Thyroid gland (tissue), 4 donors: ENCODE measurements around the gene RDH13.

Source experiments
- POLR2A ChIP-seq, 2 donors: fragments of 450-650 bp; IDR thresholded peaks; one replicate each; pipeline ENCODE4 v1.6.1; 2017; ENCODE audit warnings: antibody characterized with exemption in 2 of 2, mild to moderate bottlenecking in 2 of 2, moderate library complexity in 1 of 2
- TF ChIP-seq, protein P1 (sequence below), 6 experiments: fragments of 200-600 bp in 3 of 6; fragments of 450-650 bp in 3 of 6; sonication (generic) in 3 of 6; IDR thresholded peaks; one replicate each; pipeline ENCODE4 v1.5.1; 2016 to 2019; ENCODE audit warnings: antibody characterized with exemption in 6 of 6, mild to moderate bottlenecking in 2 of 6, inconsistent platforms in 1 of 6, moderate library complexity in 1 of 6

DNA sequence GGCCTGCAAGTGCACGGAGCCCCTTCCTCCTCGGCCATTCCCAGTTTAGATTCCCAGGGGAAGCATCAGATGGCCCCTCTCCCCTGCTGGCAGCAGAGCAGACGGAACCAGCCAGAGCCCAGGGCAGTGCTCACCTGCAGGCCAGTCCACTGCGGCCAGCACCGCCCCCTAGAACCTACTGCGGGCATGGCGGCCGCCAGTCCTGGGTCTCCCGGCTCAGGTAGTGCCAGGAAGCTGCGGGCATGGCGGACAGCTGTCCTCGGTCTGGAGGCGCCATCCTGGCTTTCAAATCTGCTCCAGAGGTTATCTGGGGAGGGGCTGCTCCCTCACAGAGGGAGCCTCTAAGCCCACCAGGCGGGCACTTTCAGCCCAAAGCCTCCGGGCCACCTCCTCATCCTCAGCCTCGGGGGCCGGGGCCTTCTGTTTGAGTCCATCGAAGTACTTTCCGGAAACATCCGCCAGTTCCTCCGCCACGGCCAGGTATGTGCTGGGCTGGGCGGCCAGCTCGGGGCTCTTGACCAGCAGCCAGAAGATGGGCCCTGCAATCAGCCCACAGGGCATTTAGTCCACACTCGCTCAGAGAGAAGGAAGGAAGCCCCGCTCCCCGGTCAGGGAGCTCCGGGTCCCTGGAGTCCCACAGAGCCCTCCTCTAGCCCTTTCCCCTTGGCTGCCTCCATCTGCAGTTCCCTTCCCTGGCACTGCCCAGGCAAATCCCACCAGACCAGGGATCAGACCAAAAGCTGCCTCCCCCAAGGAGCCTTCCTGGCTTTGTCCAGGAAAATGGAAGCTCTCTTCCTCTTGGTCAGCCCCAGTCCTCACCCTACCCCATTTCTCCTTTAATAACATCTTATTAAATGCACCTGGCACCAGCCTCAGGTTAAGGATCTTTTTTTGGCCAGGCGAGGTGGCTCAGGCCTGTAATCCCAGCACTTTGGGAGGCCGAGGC, 17.9 kb downstream of the RDH13 start:
- TF ChIP-seq, protein P1, sequence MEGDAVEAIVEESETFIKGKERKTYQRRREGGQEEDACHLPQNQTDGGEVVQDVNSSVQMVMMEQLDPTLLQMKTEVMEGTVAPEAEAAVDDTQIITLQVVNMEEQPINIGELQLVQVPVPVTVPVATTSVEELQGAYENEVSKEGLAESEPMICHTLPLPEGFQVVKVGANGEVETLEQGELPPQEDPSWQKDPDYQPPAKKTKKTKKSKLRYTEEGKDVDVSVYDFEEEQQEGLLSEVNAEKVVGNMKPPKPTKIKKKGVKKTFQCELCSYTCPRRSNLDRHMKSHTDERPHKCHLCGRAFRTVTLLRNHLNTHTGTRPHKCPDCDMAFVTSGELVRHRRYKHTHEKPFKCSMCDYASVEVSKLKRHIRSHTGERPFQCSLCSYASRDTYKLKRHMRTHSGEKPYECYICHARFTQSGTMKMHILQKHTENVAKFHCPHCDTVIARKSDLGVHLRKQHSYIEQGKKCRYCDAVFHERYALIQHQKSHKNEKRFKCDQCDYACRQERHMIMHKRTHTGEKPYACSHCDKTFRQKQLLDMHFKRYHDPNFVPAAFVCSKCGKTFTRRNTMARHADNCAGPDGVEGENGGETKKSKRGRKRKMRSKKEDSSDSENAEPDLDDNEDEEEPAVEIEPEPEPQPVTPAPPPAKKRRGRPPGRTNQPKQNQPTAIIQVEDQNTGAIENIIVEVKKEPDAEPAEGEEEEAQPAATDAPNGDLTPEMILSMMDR (IDR thresholded peaks at IDR 0.05): no peak
- TF ChIP-seq POLR2A (IDR thresholded peaks at IDR 0.05): no peak
